ENCODE results near the gene CPA5. TPM values are rescaled to one million over a fixed set of nuclear protein-coding genes. Genes with fewer than 3 reads are reported as not detected.

Gene CPA5
- total RNA-seq, 1 donor from 2014 or later, result 0.68 TPM

DNA sequence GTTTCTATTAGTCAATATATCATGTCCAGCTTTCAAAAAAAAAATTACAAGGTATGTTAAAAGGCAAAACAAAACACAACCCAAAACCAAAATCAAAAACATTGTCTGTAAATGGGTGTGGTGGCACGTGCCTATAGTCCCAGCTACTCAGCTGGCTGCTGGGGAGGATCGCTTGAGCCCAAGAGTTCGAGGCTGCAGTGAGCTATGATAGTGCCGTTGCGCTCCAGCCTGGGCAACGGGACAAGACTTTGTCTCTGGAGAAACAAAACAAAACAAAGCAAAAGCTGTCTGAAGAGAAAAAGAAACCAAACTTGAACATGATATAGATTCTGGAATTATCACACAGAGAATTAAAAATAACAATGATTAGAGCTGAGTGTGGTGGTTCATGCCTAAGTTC, 10.3 kb upstream of the CPA5 start:
- DNase-seq (ENCODE audit: extremely low spot score, unreplicated experiment), result no peak
- no peaks in the 10 kb centered on the region for H3K27me3 Mint-ChIP-seq
- peaks cover 26% of the 10 kb centered on the region for H3K4me1 Mint-ChIP-seq (ENCODE audit: unreplicated experiment)
- TF ChIP-seq, protein P1, sequence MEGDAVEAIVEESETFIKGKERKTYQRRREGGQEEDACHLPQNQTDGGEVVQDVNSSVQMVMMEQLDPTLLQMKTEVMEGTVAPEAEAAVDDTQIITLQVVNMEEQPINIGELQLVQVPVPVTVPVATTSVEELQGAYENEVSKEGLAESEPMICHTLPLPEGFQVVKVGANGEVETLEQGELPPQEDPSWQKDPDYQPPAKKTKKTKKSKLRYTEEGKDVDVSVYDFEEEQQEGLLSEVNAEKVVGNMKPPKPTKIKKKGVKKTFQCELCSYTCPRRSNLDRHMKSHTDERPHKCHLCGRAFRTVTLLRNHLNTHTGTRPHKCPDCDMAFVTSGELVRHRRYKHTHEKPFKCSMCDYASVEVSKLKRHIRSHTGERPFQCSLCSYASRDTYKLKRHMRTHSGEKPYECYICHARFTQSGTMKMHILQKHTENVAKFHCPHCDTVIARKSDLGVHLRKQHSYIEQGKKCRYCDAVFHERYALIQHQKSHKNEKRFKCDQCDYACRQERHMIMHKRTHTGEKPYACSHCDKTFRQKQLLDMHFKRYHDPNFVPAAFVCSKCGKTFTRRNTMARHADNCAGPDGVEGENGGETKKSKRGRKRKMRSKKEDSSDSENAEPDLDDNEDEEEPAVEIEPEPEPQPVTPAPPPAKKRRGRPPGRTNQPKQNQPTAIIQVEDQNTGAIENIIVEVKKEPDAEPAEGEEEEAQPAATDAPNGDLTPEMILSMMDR (conservative IDR thresholded peaks at IDR 0.05), result no peak
- H3K27ac Mint-ChIP-seq, result no peak overlapping the region
- H3K4me3 Mint-ChIP-seq, result no peak overlapping the region
- peaks cover 13% of the 10 kb centered on the region for H3K9me3 Mint-ChIP-seq
- no peaks in the 10 kb centered on the region for H3K36me3 Mint-ChIP-seq

DNA sequence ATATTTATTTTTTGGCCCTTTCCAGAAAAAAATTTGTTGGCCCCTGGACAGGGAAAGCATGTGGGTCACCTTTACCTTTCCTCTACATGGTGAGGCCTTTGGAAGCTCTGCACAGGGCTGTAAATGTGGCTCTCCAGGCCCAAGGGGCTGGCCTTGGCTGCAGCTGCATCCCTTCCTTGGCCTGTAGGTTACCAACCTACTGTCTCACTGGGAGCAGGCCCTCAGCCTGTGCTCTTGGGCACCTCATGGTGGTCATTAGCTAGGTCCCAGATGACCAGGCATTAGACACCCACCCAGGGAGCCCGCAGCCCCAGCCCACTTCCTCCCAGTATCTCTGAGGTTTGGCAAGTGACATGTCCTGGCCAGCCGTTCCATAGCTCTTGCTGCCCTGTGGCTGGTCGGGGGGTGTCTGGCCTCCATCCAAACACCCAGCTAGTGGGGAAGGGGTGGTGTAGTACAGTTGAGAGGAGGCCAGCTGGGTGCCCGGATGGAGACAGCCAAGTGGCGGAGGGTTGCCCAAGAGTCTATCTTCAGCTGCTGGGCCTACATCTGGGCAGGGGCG, 7.1 kb upstream of the CPA5 start:
- TF ChIP-seq, protein P1 (conservative IDR thresholded peaks at IDR 0.05), result no peak
- H3K4me1 Mint-ChIP-seq (ENCODE audit: unreplicated experiment), result peaks cover 3% of the 10 kb centered on the region

DNA sequence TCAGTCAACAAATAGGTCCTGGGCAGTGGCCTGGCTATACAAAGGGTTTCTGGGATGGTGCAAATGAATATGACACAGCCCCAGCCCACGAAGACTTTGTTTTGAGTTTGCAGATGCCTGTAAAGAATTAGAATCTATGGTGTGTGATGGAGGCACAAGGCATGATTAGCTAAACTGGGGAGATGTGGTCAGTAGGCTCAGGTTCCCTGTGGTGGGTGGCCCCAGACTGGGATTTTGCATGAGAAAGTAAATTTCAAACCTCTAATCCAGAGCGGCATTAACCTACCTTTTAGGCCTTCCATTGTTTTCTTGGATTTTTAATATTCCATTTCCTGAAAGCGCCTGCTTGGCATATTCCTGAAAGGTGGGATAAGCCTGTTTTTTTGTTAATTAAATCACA, 6.4 kb upstream of the CPA5 start:
- DNase-seq (ENCODE audit: extremely low spot score, unreplicated experiment), result no peak
- Mint-ChIP-seq H3K36me3 (no peaks in the 10 kb centered on the region), H3K27me3 (no peaks in the 10 kb centered on the region), H3K9me3 (peaks cover 9% of the 10 kb centered on the region), H3K27ac (no peak overlapping the region), H3K4me1 (ENCODE audit: unreplicated experiment) (peaks cover 7% of the 10 kb centered on the region), H3K4me3 (no peak overlapping the region)
- TF ChIP-seq, protein P1 (conservative IDR thresholded peaks at IDR 0.05), result no peak

More for the DNA sequence above, 7.1 kb upstream of the CPA5 start:
- no peak overlapping the region for H3K27ac Mint-ChIP-seq
- H3K36me3 Mint-ChIP-seq, result no peaks in the 10 kb centered on the region
- H3K9me3 Mint-ChIP-seq, result peaks cover 9% of the 10 kb centered on the region
- no peak overlapping the region for H3K4me3 Mint-ChIP-seq
- H3K27me3 Mint-ChIP-seq, result no peaks in the 10 kb centered on the region
- DNase-seq (ENCODE audit: extremely low spot score, unreplicated experiment), result no peak

DNA sequence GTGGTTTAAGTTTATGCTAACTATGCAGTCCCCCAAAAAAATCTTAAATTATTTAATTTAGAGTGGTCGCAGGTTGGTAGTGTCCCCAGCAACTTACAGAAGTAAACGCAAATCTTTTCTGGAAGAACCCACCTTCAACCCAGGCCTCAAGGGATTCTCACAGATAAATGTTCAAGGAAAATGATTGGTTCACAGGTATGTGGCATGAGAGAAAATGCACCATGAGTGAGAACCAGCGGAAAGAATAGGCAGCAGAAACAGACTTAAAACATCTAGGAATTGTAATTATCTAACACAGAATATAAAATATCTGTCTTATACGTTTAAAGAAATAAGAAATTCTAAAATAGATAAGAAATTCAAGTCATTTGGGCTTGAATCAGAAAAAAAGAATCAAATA, 2.7 kb upstream of the CPA5 start:
- Mint-ChIP-seq H3K4me1 (ENCODE audit: unreplicated experiment) (peaks cover 19% of the 10 kb centered on the region), H3K4me3 (no peak overlapping the region), H3K36me3 (no peaks in the 10 kb centered on the region), H3K27me3 (no peaks in the 10 kb centered on the region), H3K27ac (no peak overlapping the region), H3K9me3 (no peaks in the 10 kb centered on the region)
- TF ChIP-seq, protein P1 (conservative IDR thresholded peaks at IDR 0.05), result no peak
- no peak for DNase-seq (ENCODE audit: extremely low spot score, unreplicated experiment)

DNA sequence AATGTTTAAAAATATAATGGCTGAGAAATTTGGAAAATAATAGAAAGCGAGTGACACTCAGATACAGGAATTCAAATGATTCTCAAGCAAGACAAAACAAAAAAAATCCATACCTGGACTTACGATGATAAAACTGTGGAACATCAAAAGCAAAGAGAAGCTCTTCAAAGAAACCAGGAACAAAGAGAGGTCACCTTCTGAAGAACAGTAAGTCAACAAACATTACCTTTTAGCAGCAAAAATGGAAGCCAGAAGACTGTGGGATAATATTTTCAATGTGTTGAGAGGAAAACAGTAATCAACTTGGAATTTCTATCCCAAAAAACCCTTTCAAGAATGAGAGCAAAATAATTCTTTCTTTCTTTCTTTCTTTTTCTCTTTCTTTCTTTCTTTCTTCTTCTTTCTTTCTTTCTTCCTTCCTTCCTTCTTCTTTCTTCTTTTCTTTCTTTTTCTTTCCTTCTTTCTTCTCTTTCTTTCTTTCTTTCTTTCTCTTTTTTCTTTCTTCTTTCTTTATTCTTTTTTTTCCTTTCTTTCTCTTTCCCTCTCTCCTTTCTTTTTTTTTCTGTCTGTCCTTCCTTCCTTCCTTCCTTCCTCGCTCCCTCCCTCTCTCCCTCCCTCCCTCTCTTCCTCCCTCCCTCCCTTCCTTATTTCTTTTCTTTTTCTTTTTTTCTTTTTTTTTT, 1.8 kb upstream of the CPA5 start:
- TF ChIP-seq, protein P1 (conservative IDR thresholded peaks at IDR 0.05), result no peak
- DNase-seq (ENCODE audit: extremely low spot score, unreplicated experiment), result no peak
- no peaks in the 10 kb centered on the region for H3K27me3 Mint-ChIP-seq
- H3K4me3 Mint-ChIP-seq, result no peak overlapping the region
- no peaks in the 10 kb centered on the region for H3K9me3 Mint-ChIP-seq
- H3K4me1 Mint-ChIP-seq (ENCODE audit: unreplicated experiment), result peaks cover 19% of the 10 kb centered on the region
- no peak overlapping the region for H3K27ac Mint-ChIP-seq
- H3K36me3 Mint-ChIP-seq, result no peaks in the 10 kb centered on the region
